Stromal cell of bone marrow (primary cell): ENCODE measurements around the gene FNDC11.

ENCODE experiments used
- DNase-seq: peaks from one replicate; pipeline ENCODE4 v3.0.0-alpha.2; 2012; ENCODE audit warnings: low read depth

Gene FNDC11

DNA sequence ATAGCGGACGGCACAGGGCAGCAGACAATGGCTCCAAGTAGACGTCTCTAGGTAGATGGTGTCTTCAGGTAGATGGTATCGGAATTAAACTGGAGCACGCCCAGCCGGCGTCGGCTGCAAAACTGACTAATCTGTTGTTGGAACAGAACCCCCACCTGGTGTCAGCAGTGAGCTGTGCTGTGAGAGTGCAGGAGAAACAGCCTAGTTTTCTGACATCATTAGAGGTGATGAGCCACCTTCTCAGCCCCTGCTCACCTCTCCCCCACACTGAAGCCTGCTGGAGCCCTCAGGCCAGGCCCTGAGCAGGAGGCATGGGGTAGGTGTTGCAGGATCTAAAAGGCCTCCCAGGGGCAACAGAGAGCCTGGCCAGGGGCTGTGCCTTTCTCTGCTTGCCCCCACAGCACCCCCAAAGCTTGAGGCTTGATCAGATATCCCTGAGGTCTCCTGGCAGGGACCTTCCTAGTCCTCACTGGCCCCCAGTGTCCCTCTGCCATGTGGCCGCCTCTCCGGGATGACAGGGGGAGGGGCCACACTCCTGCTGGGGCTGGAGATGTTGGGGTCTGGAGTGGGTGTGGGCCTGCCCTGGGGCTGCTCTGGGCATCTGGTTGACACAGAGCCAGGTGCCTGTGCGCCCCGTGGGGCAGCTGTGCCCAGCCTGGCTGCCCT is 27.0 kb downstream of the FNDC11 start:
- DNase-seq: peak; percentile 17

GRCh38 chr20:63582382-63583063 is 28.6 kb downstream of the FNDC11 start:
- no peak for DNase-seq

DNA sequence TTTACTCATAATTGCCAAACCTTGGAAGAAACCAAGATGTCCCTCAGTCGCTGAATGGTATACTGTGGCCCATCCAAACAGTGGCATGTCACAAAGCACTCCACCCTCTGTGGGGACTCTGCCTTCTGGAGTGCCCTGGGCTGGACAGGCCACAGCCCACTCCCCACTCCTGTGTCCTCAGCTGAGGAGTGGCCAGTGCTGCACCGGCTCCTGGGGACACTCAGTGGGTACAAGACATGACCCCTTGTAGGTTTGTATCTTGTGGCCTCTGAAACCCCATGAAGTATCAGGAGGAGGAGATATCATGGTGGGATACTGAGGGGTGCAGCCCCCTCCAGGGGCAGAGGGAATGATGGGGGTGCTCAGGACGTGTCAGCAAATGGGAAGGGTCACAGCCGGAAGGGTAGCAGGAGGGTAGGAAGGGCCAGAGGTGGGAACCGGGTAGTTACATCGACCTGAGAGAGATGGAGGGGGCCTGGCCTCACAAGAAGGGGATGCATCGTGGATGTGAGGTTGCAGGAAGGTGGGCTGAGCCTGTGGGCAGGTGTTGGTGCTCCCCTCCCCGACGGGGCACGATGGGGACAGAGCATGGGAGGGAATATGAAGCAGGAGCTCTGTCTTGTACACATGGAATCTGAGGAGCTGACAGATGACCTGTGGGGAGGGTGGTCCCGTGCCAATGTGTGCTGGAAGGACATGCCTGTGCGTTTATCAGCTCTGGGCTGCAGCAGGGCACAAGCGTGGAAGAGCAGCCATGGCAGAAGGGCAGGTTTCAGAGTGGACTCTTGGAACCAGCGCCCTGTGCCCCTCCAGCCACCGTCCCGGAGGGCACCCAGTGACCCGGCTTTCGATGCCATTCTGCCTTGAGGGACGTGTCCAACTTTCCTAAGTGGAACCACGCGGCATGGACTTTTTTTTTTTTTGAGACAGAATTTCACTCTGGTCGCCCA is 31.9 kb downstream of the FNDC11 start:
- no peak for DNase-seq

- DNase-seq: no peak
Observed at GRCh38 chr20:63586797-63587196, 32.8 kb downstream of the FNDC11 start.

DNA sequence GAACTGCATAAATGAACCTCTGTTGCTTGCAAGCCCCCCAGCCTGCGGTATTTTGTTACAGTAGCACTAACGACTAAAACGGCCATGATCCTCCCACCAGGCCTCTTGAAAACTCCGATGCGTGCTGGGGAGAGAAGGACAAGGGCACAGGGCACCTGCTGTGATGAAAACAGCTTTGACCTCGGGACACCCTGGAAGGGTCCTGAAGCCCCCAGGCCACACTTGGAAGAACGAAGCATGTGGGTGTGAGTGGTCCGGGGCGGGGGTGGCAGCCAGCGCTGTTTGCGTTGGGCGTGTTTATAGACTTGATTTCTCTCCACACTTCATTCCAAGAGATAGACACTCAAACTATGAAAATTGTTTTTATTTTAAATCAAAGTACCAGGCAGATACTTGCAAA is 33.3 kb downstream of the FNDC11 start:
- DNase-seq: no peak

- DNase-seq: no peak
Observed at GRCh38 chr20:63587776-63588591, 34.0 kb downstream of the FNDC11 start.

DNA sequence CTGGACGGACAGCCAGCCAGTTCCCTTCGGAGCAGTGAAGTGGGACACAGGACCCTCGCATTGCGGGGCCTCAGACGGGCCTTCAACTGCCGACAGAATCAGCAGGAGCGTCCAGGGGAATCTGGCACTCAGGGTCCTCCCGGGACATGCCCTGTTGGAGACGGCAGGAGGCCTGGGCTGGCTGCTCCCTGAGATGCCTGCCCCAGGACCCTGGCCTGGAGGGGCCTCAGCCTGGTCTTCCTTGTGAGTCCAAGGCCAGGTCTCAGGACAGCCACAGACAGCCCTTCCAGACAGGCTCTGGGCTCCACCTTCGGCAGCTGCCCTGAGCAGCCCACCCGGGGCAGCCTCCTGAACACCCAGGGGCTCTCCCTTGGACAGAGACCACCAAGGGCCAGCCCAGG is 34.7 kb downstream of the FNDC11 start:
- DNase-seq: no peak

- no peak for DNase-seq
Observed at GRCh38 chr20:63589261-63590217, 35.6 kb downstream of the FNDC11 start.

DNA sequence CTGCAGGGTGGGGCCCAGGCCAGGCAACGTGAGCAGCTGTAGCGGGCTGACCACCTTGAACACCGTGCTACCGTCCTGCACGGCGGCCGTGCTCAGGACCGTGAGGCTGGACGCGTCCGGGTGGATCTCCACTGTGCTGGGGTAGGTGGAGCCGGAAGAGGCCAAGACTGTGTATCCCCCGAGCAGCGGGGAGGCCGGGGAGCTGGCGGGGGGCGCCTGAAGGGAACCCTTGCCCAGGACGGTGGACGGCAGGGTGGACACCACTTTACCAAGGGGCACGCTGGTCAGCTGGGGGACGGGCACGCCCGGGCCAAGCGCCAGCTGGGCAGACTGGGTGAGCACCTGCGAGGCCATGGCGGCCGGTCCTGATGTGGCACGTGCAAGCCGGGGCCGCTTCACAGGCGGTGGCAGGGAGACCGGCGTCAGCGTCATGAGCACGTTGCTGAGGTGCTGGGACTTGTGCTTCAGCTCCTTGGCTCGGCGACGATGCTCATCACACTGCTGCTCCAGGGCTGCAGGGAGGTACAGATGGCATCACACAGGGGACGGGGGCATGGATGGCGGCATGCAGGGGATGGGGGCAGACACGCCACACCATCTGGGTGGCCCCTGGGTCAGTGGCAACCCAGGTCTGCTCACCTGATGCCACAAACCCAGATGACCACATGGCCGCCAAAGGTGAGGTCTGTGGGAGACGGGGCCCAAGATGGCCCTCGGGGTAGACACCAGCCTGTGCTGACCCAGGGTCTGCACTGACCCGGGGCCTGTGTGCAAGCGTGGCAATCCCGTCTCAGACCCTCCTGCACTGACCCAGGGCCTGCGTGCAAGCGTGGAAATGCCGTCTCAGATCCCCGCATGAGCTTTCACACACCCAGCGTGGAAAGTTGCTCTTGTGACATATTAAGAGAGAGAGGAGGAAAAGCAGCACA is 36.5 kb downstream of the FNDC11 start:
- DNase-seq: no peak

DNA sequence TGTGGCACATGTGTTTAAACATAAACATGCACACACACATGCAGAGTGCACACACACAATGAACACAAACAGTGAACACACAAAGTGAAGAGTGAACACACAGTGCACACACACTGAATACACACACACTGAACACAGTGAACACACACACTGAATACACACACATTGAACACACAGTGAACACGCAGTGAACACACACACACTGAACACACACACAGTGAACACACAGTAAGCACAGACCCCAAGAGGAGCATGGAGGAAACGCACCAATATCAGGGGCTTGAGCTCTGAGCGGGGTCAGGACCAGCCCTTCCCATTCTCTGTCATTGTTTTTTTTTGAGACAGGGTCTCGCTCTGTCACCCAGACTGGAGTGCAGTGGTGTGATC is 37.2 kb downstream of the FNDC11 start:
- no peak for DNase-seq

- no peak for DNase-seq
Observed at GRCh38 chr20:63591786-63592355, 37.9 kb downstream of the FNDC11 start.

GRCh38 chr20:63592661-63593060 is 38.7 kb downstream of the FNDC11 start:
- no peak for DNase-seq

- DNase-seq: peak; percentile 91
Observed at GRCh38 chr20:63594043-63594561, 40.1 kb downstream of the FNDC11 start.

- no peak for DNase-seq
Observed at GRCh38 chr20:63595416-63596127, 41.6 kb downstream of the FNDC11 start.

GRCh38 chr20:63596423-63596822 is 42.5 kb downstream of the FNDC11 start:
- no peak for DNase-seq

DNA sequence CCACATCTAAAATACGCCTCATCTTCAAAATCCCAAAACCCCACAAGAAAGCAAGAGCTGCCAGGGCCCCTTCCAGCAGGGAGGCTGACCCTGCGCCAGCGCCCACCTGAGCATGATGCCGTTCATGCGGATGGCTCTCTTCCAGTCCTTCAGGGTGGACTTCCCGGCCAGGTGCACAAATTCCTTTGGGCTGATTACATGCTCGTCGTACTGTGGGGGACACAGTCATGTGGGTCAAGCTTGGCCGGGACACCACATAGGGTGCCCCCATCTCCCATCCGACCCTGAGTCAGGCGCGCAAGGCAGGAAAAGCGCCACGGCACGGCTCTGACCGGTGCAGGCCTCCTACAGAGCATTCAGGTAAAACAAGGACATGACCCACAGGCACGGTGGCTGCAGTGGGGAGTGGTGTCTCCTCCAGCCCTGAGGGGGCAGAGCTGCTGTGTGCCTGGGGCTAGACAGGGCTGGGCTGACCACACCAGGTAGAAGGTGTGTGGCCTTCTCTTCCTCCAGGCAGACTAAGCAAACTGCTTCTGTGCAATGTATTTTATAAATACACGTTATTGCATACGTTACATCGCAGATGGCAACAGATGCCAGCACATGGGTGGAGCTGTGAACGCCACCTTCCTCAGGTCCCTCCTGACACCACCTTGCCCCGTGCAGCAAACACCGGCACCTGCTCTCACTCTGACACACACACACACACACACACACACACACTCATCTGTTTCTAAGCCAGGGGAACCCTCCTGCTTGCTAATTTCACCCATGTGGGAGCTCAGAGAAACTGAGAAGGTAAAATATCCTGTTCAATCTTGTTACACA is 43.9 kb downstream of the FNDC11 start:
- DNase-seq: no peak
